Measurements from ENCODE around the gene P2RX3.

P2RX3 gene

DNA sequence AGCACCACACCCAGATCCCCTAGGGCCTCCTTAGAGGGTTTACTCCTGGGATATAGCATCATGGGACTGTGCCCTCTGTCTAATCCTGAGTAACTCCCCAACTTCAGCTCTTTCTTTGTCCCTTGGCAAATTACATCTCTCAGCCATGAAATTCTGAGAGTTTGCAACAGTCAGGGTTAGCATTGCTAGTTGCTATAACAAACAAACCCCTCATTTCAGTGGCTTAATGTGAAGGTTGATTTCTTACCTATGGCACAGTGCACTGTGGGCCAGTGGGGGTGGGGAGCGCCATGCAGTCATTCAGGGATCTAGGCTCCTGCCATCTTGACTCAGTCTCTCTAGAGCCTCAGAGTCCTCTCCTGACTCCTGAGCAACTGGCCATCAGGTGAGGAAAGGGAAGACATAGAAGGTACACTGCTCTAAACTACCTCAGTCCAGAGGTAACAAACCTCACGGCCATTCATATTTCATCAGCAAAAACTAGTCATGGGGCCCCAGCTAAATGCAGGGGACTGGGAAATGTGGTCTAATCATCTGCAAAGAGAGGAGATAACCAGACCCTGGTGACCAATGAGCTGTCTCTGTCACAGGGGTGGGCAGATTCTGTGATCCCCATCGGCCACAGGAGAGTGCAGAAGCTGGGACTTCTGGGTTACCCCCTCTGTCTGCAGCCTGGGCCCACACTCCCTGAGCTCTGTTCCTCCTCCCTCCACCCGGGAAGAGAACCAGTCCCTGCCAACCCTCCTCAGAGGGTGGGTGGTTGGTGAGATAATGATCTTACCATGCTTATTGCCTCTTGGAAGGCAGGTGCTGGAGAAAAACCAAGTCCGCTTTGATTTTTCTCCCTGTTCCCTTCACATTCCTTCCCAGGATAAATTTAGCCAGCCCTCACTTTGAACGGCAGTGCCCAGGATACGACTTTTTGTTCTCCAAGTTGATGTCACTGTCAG is 25.3 kb downstream of the P2RX3 start:
- TF ChIP-seq TCF12 (IDR thresholded peaks at IDR 0.05; ENCODE audit: low read depth) (no peak), CREB1 (IDR thresholded peaks at IDR 0.05; ENCODE audit: low read depth) (no peak), YY1 (IDR thresholded peaks at IDR 0.05; ENCODE audit: low read depth) (no peak), CEBPB (IDR thresholded peaks at IDR 0.05) (no peak), ZBTB7A (IDR thresholded peaks at IDR 0.05; ENCODE audit: low read depth) (no peak), TAF1 (IDR thresholded peaks at IDR 0.05; ENCODE audit: low read depth) (no peak), TEAD4 (IDR thresholded peaks at IDR 0.05) (no peak), RAD21 (IDR thresholded peaks at IDR 0.05; ENCODE audit: low read depth) (no peak), FOXM1 (IDR thresholded peaks at IDR 0.05; ENCODE audit: borderline replicate concordance, low read depth) (no peak), NFIC (IDR thresholded peaks at IDR 0.05) (no peak), EP300 (IDR thresholded peaks at IDR 0.05; ENCODE audit: borderline replicate concordance) (no peak), EGR1 (IDR thresholded peaks at IDR 0.05) (no peak)
- TF ChIP-seq, protein P1, sequence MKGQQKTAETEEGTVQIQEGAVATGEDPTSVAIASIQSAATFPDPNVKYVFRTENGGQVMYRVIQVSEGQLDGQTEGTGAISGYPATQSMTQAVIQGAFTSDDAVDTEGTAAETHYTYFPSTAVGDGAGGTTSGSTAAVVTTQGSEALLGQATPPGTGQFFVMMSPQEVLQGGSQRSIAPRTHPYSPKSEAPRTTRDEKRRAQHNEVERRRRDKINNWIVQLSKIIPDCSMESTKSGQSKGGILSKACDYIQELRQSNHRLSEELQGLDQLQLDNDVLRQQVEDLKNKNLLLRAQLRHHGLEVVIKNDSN (IDR thresholded peaks at IDR 0.05), result no peak
- TF ChIP-seq, protein P2, sequence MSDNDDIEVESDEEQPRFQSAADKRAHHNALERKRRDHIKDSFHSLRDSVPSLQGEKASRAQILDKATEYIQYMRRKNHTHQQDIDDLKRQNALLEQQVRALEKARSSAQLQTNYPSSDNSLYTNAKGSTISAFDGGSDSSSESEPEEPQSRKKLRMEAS (IDR thresholded peaks at IDR 0.05), result no peak
- TF ChIP-seq, protein P3, sequence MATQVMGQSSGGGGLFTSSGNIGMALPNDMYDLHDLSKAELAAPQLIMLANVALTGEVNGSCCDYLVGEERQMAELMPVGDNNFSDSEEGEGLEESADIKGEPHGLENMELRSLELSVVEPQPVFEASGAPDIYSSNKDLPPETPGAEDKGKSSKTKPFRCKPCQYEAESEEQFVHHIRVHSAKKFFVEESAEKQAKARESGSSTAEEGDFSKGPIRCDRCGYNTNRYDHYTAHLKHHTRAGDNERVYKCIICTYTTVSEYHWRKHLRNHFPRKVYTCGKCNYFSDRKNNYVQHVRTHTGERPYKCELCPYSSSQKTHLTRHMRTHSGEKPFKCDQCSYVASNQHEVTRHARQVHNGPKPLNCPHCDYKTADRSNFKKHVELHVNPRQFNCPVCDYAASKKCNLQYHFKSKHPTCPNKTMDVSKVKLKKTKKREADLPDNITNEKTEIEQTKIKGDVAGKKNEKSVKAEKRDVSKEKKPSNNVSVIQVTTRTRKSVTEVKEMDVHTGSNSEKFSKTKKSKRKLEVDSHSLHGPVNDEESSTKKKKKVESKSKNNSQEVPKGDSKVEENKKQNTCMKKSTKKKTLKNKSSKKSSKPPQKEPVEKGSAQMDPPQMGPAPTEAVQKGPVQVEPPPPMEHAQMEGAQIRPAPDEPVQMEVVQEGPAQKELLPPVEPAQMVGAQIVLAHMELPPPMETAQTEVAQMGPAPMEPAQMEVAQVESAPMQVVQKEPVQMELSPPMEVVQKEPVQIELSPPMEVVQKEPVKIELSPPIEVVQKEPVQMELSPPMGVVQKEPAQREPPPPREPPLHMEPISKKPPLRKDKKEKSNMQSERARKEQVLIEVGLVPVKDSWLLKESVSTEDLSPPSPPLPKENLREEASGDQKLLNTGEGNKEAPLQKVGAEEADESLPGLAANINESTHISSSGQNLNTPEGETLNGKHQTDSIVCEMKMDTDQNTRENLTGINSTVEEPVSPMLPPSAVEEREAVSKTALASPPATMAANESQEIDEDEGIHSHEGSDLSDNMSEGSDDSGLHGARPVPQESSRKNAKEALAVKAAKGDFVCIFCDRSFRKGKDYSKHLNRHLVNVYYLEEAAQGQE (IDR thresholded peaks at IDR 0.05; ENCODE audit: low read depth), result no peak

DNA sequence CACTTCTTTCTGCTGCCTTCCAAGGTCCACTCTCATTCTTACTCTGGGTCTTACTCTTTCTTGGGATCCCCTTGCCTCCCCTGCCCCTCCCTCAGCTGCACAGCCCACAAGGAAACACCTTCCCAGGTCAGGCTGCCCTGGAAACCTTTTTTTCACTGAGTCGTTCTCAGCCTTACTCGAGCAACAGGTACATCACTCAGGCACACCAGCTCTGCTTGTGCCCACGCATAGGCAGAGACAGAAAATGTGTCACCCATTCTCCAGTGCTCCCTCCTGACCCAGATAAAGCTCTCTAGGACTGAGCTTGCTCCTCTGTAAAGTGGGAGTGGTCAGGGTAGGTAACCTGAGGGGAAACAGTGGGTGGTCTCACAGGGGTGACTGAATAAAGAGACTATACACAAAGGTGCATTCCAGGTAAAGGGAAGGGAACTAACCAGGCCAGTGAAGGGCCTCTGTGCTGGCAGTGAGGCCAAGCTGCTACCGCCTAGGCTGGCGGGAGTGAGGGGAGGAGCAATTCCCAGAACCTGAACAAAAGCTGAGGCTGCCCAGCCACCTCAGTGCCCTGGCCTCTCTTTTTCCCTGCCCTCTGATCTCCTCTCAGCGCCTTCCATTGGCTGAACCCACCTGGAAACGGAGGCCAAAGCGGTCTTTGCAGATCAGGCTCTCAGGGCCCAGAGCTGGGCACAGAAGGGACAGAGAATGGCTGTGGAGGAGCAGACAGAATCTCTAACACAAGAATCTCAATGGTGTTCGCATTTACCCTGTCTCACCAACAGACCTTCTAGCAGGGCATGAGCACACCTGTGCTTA is 26.9 kb downstream of the P2RX3 start:
- TF ChIP-seq EGR1 (IDR thresholded peaks at IDR 0.05) (no peak), FOXM1 (IDR thresholded peaks at IDR 0.05; ENCODE audit: borderline replicate concordance, low read depth) (no peak), TEAD4 (IDR thresholded peaks at IDR 0.05) (no peak), CREB1 (IDR thresholded peaks at IDR 0.05; ENCODE audit: low read depth) (no peak), ZBTB7A (IDR thresholded peaks at IDR 0.05; ENCODE audit: low read depth) (no peak), CEBPB (IDR thresholded peaks at IDR 0.05) (no peak), RAD21 (IDR thresholded peaks at IDR 0.05; ENCODE audit: low read depth) (no peak), TCF12 (IDR thresholded peaks at IDR 0.05; ENCODE audit: low read depth) (no peak), YY1 (IDR thresholded peaks at IDR 0.05; ENCODE audit: low read depth) (no peak), NFIC (IDR thresholded peaks at IDR 0.05) (no peak), EP300 (IDR thresholded peaks at IDR 0.05; ENCODE audit: borderline replicate concordance) (no peak), TAF1 (IDR thresholded peaks at IDR 0.05; ENCODE audit: low read depth) (no peak)
- TF ChIP-seq, protein P2 (IDR thresholded peaks at IDR 0.05), result no peak
- TF ChIP-seq, protein P1 (IDR thresholded peaks at IDR 0.05), result no peak
- TF ChIP-seq, protein P3 (IDR thresholded peaks at IDR 0.05; ENCODE audit: low read depth), result no peak

DNA sequence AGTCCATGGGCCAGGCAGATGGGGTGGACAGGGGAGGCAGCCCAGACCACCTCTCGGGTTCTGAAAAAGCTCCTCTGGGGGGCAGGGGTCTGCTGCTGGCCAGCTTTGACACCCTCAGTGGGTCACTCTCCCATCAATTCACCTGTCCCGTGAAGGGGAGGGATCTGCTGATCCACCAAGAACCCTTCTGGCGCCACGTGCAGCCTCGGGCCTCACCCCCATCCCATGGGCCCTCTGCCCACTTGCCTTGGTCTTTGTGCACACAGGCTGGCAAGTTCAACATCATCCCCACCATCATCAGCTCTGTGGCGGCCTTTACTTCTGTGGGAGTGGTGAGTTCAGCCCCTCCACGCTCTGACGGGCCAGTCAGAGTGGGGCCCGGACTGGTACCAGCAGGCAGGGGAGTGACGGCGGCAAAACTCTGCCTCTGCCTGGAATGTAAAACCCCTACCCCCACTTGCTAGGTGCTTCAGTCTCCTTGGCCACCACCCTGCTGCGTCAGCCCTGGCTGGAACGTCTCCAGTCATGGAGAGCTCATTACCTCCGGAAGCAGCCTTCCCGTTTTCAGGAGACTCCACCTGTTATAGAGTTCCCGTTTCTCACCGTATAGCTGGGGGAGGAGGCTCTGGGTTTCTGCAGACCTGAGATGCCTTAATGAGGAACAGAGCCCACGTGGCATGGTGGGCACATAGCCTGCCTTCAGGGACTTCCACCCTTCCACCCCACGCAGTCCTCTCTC is 30.1 kb downstream of the P2RX3 start:
- no peak for TF ChIP-seq CEBPB (IDR thresholded peaks at IDR 0.05)
- TF ChIP-seq EGR1 (IDR thresholded peaks at IDR 0.05), result no peak
- no peak for TF ChIP-seq YY1 (IDR thresholded peaks at IDR 0.05; ENCODE audit: low read depth)
- no peak for TF ChIP-seq CREB1 (IDR thresholded peaks at IDR 0.05; ENCODE audit: low read depth)

DNA sequence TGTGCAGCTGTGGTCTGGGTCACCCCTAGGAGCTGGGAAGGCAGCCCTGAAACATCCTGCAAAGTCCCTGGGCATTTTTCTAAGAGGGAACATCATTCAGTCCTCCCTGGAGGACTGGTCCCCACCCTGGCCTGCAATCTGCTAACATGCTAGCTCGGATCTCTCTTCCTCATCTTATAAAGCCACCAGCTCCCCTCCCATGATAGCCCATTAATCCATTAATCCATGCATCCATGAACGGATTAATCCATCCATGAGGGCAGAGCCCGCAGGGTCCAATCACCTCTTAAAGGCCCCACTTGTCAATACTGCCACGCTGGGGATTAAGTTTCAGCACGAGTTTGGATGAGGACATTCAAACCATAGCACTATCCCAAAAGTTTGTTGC is 30.7 kb downstream of the P2RX3 start:
- TF ChIP-seq TAF1 (IDR thresholded peaks at IDR 0.05; ENCODE audit: low read depth) (no peak), NFIC (IDR thresholded peaks at IDR 0.05) (no peak), TCF12 (IDR thresholded peaks at IDR 0.05; ENCODE audit: low read depth) (no peak), TEAD4 (IDR thresholded peaks at IDR 0.05) (no peak)

DNA sequence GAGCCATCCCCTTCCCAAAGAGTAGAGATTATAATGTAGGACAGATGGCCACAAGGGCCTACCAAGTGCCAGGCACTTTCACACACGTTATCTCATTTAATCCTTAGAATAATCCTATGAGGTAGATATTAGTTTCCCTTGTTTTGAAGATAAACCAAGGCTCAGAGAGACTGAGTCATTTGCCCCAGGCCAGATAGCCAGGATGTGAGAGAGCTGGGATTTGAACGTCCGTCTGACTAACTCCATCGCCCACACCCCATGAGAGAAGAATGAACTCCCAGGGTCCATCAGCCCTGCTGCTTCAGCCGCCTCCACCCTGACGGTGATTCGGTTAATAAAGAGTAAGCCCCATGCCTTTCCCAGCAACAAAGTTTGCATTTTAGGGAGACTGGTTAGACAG is 32.1 kb downstream of the P2RX3 start:
- no peak for TF ChIP-seq FOXM1 (IDR thresholded peaks at IDR 0.05; ENCODE audit: borderline replicate concordance, low read depth)
- TF ChIP-seq NFIC (IDR thresholded peaks at IDR 0.05), result no peak
- TF ChIP-seq TCF12 (IDR thresholded peaks at IDR 0.05; ENCODE audit: low read depth), result no peak
- TF ChIP-seq, protein P2 (IDR thresholded peaks at IDR 0.05), result no peak
- TF ChIP-seq ZBTB7A (IDR thresholded peaks at IDR 0.05; ENCODE audit: low read depth), result no peak
- TF ChIP-seq, protein P1 (IDR thresholded peaks at IDR 0.05), result no peak
- no peak for TF ChIP-seq EGR1 (IDR thresholded peaks at IDR 0.05)
- no peak for TF ChIP-seq EP300 (IDR thresholded peaks at IDR 0.05; ENCODE audit: borderline replicate concordance)
- no peak for TF ChIP-seq RAD21 (IDR thresholded peaks at IDR 0.05; ENCODE audit: low read depth)
- TF ChIP-seq TEAD4 (IDR thresholded peaks at IDR 0.05), result no peak
- TF ChIP-seq CREB1 (IDR thresholded peaks at IDR 0.05; ENCODE audit: low read depth), result no peak
- TF ChIP-seq, protein P3 (IDR thresholded peaks at IDR 0.05; ENCODE audit: low read depth), result no peak
- no peak for TF ChIP-seq TAF1 (IDR thresholded peaks at IDR 0.05; ENCODE audit: low read depth)
- no peak for TF ChIP-seq CEBPB (IDR thresholded peaks at IDR 0.05)
- no peak for TF ChIP-seq YY1 (IDR thresholded peaks at IDR 0.05; ENCODE audit: low read depth)
